GM19351 (cell line): Measurements from ENCODE around the gene TSC2.
"Not testable (repeated sequence)": the region's sequence is repeated elsewhere in the genome, so short reads cannot be mapped to it uniquely, and the experiment has no call there.

Experiments used
- ATAC-seq: cut with Tn5 transposase; IDR thresholded peaks from one replicate; pipeline ENCODE4 v1.9.1; 2021; ENCODE audit warnings: mild to moderate bottlenecking, moderate library complexity; ENCODE audit not compliant: unreplicated experiment

TSC2 gene

GRCh38 chr16:2135770-2136490, 88.1 kb downstream of the TSC2 start, which contains the start of gene PKD1:
Gene PKD1 (minus strand): TSS chr16:2135898. CDS start chr16:2135689, 209 bp downstream.
- ATAC-seq, result not testable (repeated sequence)
